G401.6 (cell line): ENCODE results near the gene CDKN2A.

ENCODE experiments used
- FAIRE-seq: peaks from 2 replicates; lab custom pipeline; 2012; peaks lifted over from hg19 to GRCh38; lab: Jason Lieb, UNC

CDKN2A gene

DNA sequence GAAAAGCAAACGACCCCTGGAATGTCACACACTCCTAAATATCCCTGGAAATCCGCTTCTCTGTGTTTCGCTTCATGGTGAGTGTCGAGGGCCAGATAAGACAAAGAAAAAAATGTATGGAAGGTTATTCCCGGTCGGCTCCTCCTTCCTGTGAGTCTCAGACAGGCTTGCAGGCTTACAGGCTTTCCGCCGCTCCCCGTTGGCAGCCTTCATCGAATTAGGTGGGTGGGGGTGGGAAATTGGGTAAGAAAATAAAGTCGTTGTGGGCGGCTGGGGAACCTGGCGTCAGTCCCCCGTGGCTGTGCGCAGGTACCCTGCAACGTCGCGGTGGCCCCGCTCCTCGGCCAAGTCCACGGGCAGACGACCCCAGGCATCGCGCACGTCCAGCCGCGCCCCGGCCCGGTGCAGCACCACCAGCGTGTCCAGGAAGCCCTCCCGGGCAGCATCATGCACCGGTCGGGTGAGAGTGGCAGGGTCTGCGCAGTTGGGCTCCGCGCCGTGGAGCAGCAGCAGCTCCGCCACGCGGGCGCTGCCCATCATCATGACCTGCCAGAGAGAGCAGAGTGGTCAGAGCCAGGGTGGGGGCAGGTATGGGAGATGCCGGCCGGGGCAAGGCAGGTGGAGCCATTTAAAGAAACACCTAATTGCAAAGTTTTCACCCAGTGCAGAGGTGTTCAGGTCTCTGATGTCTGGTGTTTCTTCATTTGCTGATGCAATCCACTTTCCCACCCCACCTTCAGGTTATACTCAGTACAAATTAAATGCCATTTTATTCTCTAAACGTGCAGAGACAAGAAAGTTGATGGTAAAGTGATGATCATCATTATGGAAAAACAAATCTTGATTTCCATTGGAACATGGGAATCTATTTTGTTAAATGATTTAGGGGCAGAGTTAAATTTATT lies 11.8 kb upstream of the CDKN2A start:
- FAIRE-seq: no peak

DNA sequence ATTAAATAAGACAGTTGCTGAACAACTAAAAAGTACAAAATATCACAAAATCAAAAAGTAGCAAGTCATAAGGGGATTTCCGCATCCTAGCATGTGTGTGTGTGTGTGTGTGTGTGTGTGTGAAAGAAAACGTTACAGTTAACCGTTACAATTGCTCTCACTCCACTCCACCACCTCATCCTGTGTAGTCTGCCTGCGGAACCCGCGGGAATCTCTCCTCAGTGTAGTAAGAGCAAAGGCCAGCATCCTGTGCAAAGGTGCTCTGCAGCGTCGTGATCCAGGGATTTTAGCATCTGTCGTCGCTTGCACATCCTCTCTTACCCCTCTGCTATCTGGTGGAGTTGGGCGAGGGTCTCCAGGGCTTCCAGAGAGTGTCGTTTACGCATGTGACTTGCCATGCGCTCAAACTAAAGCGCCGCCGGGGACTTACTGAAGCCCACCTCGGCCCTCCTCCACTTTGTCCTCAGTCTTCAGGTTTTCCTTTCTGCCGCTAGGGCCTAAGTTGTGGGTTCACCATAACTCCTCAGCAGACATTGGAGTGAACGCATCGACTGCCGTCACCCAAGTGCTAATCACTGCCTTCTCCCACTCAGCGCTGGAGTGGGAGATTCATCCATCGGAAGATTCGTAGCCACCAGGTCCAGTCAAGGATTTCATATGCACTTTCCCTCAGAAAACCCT lies 11.0 kb upstream of the CDKN2A start:
- FAIRE-seq: no peak

DNA sequence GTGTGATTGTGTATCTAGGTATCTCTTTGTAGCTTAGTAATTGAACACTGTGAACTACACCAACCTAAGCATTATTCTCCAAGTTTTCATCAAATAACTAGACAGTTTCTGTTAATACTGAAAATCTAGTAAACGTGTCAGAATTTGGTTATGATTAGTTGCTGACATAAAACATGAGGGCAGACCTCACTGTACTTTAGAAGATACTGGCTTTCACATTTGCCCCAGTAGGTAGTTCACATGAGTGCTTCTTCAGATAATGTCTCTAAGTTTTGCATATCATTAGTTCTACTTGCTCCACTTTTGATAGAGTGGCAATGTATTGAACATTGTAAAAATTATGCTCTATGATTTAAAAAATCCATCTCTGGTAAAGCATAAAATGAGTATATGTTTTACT lies 7.8 kb upstream of the CDKN2A start:
- no peak for FAIRE-seq

DNA sequence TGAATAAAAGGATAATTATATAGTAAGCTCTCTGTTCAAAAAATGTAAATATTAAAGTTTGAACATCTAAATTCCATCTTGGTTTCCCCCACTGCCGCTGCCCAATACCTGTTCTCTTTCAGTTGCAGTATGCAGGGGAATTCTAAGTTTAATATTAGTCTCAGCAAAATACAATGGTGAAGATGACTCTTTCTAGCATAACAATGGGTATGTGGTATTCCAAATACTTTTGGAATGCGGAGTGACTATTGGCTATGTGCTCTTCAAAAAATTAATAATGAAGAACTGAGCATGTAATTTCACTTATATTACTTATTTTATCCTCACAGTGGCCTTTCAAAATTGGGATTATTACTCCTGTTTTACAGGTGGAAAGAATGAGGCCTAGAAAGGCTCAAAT lies 3.8 kb upstream of the CDKN2A start:
- no peak for FAIRE-seq

DNA sequence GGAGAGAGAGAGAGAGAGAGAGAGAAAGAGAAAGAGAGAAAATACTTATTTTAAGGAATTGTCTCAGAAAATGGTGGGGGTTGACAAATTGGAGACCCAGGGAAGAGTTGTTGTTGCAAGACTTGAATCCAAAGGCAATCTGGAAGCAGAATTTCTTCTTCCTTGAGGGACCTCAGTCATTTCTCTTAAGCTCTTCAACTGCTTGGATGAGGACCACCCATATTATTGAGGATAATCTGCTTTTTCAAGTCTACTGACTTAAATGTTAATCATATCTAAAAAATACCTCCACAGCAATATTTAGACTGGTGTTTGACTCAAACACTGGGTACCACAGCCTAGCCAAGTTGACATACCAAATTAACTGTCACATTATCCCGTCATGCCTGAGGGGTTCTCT lies 3.3 kb upstream of the CDKN2A start:
- no peak for FAIRE-seq

DNA sequence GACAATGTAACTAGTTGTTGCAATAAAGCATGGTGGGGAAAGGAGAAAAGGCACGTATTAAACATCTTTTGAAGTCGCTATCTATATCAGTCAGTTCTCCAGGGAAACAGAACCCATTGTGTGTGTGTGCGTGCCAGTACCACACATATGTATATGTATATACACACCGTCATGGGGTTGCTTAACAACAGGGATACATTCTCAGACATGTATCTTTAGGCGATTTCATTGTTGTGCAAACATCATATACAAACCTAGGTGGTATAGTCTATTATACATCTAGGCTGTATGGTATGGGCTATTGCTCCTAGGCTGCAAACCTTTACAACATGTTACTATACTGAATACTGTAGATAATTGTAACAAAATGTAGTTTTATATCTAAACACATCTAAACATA lies 2.7 kb upstream of the CDKN2A start:
- FAIRE-seq: no peak

DNA sequence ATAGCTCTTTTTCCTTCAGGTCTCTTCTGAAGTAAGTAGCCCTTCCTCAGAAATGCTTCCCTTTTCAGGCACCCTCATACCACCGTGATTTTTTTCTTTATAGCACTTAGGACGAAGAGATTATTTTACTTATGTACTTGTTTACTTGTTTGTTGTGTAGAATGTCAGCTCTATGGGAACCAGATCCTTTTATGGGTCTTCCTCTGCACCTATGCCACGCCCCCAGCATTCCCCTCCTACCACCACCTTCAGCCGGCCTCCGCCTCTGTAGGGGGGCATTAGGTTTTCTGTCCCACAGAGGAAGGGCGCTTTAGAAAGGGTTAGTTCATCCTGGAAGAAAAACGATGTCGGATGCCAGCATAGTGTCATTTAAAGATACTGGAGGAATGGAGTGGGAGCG lies 2.2 kb upstream of the CDKN2A start:
- no peak for FAIRE-seq

DNA sequence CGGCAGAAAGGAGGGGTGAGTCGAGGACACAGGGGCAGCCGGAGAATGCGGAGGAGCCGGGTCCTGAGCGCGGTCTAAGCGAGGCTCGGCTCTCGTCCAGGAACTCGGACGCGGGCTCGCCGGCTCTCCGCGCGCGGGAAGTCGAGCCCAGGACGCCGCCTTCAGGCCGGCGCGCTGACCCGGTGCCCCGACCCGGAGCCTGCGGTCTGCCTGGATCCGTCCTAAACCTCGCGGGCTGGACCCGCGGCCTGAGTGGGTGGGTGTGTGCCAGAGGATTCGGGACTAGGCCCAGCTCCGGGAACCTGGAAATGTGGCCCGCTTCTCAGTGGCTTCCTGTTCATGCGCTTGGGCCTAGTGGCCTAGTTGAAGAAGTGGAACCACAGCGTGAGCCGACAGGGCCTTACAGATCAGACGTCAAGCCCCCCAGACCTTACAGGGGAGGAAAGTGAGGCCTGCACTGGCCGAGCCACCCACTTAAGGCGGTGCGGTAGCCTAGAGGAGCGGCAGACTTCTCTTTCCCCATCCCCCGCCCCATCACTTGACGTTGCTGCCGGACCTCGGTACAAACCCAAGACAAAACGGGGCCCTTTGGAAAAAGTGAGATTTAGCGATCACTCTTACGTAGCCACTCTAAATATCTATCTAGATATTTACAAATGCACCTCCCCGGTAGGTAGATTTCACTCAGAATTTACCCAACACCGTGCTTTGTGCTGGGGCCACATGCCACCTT lies 1.6 kb upstream of the CDKN2A start:
- no peak for FAIRE-seq

DNA sequence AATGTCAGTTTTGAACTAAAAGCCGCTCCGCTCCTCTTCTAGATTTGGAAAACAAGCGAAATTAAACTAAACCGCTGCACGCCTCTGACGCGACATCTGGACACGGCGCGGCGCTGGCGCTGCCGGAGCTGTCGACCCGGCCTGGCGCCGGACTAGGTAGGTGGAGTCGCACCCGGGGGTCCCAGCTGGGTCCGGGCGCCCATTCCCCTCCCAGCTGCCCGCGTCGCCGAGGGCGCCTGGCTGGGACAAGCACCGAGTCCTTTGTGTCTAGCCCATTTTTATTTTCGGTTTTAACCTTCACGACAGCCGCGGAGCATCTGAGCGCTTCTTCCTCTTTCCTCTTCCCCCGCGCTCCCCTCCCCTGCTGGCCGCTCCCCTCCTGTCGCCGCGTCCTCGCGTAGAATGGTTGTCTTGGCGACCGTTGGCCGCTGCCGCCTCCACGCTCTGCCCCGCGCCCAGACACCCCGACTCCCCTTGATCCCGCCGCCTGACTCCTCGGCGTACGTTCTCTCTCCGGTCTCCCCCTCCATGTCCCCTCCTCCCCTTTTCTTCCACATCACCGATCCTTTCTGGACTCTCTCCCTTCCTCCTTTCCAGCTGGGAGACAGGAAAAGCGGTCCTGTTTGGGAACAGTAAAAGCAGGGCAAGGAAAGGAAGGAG lies 944 bp upstream of the CDKN2A start:
- FAIRE-seq: no peak

DNA sequence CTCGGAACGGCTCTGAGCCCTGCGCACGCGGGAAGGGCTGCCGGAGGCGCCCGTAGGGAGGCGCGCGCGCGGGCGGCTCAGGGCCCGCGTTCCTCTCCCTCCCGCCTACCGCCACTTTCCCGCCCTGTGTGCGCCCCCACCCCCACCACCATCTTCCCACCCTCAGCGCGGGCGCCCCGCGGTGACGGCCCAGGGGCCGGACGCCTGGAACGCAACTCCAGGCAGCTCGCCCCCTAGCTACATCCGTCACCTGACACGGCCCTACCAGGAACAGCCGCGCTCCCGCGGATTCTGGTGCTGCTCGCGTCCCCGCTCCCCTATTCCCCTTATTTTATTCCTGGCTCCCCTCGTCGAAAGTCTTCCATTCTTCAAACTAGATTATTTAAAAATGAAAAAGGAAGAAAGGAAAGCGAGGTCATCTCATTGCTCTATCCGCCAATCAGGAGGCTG lies 389 bp upstream of the CDKN2A start, which contains the start of gene CDKN2B-AS1:
Gene CDKN2B-AS1 (plus strand): TSS at position 236 of the 450 bp plus-strand sequence.
- no peak for FAIRE-seq

DNA sequence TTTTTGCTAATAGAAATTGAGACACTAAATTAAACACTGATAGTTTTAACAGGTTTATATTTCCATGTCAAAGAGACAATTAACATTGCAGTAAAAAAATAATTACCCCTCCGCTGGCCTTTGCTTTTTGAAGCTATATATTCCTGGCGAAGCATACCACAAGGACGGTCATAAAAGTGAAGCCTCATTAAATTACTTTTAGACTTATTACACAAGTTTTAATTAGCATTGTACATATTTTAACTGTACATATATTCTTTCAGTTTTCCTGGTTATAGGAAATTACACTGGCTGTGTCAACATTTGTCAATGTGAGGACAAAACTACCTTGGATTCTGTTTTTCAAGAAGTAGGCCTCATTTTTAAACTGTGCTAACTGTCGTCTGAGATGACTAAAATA lies 1.2 kb downstream of the CDKN2A start:
- no peak for FAIRE-seq

DNA sequence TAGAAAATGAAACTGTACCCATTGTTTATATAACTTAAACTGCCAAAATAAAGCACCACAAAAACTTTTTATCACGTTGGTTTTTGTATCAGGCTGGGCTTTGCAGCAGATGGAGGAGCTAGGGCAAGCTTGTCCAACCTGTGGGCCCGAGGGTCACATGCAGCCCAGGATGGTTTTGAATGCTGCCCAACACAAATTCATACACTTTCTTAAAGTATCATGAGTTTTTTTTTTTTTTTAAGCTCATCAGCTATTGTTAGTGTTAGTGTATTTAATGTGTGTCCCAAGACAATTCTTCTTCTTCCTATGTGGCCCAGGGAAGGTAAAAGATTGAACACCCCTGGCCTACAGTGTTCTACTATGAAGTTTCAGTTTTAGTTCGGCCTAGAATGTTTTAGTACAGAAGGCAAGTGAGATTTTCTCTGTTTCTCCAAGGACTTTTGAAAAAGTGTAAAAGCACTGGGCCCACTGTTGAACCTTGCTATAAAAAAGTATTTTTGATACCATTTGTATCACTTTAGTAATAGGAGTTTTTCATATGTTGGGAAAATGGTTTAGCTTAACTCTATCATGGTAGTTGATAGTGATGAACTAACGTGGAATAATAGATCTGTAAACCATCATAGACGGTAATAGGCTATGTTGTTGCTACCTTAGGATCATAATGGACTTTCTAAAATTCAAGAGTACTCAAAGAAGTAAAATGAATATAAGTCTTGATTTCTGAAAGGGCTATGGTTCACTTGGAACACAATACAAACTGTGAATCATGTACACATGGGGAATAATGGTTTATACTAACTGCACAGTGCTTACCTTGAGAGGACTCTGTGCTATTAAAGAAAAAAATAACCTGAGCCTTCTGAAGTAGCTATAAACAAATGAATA lies 2.9 kb downstream of the CDKN2A start:
- no peak for FAIRE-seq

DNA sequence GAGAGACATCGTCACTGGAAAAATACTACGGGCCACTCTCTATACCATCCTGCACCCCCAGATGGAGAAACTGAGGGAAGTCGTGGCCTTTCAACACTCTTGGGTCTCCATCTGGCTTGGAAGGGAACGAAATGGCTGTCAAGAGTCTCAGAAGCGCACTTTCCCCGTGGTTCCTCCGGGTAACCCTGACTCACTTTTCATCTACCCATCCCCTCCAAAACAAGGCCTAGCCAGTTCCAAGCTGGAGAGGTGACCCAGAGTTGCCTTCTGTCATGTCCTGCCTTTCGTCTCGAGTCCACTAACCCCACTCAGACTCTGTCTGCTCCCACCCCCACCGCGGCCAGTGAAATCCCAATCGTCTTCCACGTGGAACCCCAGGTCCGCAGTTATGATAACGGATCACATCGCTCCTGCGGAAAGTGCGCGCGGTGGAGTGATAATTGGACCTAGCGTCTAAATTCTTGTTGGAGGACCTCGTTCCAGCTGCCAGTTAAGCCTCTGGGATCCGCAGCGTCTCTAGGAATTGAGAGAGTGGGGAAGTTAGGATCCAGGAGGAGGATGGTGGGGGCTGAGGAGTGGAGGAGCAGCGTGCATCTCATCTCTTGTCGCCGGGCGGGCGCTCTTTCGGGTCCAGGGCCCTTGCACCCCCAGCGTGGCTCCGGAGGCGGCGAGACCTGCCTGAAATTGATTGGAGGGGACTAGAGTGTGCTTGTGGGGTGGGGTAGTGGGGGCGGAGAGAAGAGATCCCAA lies 4.6 kb downstream of the CDKN2A start:
- no peak for FAIRE-seq

DNA sequence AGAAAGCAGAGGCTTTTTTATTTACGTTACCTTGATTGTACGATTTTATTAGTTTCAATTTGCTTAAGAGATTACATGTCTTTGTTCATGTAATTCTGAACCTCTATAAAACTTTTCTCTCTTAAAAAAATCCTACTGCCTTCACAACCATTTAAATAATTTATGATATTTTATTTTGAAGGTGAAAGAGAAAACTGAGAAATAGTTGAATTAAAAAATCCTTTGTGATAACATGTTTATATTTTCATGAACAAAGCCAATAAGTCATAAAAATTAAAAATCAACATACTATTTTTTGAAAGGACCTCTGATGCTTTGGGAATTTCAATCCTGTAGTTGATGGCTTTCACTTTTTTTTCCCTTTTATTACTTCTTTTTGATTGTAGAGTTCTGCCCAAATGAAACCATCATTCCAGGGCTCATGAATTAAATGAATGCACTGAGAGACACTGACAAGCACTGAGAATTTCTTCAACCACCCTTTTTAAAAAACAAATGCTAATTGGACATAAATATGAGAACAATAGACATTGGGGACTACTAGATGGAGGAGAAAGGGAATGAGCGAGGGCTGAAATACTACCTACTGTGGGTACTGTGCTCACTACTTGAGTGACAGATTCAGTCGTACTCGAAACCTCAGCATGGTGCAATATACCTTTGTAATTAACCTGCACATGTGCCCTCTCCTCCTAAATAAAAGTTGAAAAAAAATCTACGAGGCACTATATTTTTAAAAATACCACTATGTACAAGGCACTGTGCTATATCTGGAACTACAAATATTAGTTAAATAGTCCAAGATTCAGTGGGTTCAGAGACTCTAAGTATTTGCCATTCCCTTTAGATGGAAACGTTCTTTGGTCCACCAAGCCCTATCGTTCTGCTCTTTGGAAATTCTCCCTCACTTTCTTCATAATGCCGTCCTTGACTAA lies 5.9 kb downstream of the CDKN2A start:
- no peak for FAIRE-seq

DNA sequence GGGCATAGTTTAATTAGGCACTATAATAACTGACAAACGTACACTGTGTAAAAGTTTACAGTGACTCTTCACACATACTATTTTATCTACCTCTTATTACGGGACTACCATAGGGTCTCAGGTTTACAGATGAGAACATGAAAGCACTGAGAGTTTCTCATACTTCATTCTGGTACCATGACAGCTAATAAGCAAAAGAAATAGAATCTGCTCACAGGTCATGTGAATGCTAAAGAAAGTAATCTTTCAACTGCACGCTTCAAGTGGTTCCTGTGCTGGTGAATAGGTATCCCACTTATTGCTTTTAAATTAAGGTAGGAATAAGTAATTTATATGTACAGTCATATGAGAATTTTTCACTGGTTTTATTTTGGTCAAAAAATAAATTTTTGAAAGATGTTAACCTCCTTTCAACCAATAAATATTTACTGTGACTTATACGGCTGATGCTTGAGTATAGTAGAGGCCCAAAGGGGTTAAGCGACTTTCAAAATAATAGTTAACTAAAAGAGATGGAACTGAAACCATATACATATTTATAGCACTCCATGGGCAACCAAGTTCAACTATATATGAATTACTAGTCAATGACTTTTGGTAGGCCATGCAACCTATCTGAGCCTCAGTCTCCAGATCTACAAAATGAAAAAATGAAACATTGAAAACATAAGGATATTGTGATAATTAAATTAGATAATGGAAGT lies 8.1 kb downstream of the CDKN2A start:
- FAIRE-seq: no peak

DNA sequence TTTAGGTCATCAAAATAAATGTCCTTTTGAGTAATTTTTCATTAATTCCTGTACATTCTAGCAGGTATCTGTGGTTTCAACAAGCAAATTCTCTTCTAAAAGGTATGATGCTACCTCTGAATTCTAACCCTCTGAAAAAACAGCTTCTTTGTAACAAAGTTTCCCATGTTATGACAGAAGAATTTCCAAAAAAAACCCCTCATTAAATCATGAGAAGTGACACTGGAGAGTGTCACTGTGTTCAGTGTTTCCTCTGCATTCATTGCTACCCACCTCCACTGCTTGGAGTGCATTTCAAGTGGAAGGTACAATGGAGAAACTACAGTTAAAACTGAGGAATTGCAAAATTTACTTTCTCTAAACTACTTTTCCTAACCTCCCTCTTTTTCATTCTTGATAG lies 10.1 kb downstream of the CDKN2A start:
- no peak for FAIRE-seq

DNA sequence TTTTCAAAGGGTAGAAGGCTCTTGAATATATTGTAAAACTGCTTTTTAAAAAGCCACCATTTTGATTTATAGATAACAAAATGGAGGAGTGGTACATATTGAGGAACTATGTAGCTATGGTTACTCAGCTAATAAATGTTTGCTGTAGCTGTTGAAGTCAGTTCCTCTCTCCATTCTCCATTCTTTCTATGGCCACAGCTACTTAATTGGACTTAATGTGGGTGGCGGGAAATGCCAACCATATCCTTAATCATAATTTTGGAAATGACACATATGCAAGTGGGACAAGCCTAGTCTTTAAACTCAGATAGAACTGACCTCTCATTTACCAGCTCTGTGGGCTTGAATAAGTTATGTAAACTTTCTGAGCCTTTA lies 10.6 kb downstream of the CDKN2A start:
- FAIRE-seq: no peak

DNA sequence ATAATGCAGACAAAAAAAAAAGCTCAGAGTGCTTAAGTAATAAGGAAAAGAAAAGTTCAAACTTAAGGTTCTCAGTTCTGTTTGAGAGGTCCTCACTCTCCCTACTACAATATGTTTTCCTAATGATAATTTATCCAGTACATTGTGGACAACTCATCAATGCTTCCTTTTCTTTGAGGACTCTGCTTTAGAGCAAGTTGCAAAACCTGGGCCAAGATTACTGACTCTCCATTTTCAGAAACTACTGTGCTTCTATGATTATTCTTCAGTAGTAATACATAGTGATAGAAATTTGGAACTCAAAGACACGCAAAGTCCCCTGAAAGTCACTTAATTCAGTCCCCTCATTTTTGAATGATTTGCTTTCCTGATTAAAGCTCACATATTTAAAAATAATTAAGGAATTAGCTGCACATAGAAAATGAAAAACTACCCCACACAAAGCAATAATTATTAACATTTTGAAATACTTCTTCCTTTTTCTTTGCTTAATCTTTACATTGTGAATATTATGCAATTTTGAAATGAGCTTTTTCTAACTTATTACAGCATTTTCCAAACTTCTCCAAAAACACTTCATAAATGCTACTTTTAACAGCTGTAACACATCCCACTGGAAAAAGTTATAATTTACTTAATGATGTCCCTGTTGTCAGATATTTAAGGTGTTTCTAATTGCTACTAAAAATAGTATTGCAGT lies 11.2 kb downstream of the CDKN2A start:
- no peak for FAIRE-seq
